OCI-LY7 (cell line): Measurements from ENCODE around the gene PSME3. TPM values are rescaled to one million over a fixed set of nuclear protein-coding genes. Genes with fewer than 3 reads are reported as not detected.

Experiments
- BruUV-seq: library from RNA; stranded (reverse); fragments of 400-500 nt; replicated peaks from 2 replicates; lab custom pipeline; 2021; lab: Mats Ljungman, UMichigan
- CTCF ChIA-PET: fragments of 300-600 bp; sonication (Branson Sonifier 250); formaldehyde crosslinking; loops from one replicate; lab custom pipeline; 2022; ENCODE audit warnings: antibody characterized with exemption; ENCODE audit not compliant: unreplicated experiment; lab: Charles Lee
- POLR2A ChIA-PET: fragments of 300-600 bp; sonication (Branson Sonifier 250); formaldehyde crosslinking; loops from one replicate; lab custom pipeline; 2022; ENCODE audit warnings: antibody characterized with exemption; lab: Charles Lee
- DNase-seq: peaks from one replicate; pipeline ENCODE4 v3.0.0-alpha.2; 2015; ENCODE audit warnings: low spot score
- H2AFZ ChIP-seq: fragments of 200-600 bp; sonication (generic), shearing (Covaris generic); 2 replicates; pipeline ENCODE4 v1.6.1; 2014; ENCODE audit warnings: mild to moderate bottlenecking, antibody characterized with exemption, low read length, moderate library complexity
- H3K27ac ChIP-seq: fragments of 200-600 bp; sonication (generic); 2 replicates; pipeline ENCODE4 v1.5.1; 2014; ENCODE audit warnings: mixed run types, low read depth, mild to moderate bottlenecking, moderate library complexity, low read length, inconsistent platforms; ENCODE audit not compliant: poor library complexity, severe bottlenecking
- H3K36me3 ChIP-seq: fragments of 200-600 bp; sonication (generic); 2 replicates; pipeline ENCODE4 v1.6.1; 2014; ENCODE audit warnings: mild to moderate bottlenecking, antibody characterized with exemption, low read length, moderate library complexity, mixed read lengths; ENCODE audit not compliant: insufficient read depth
- H3K4me1 ChIP-seq: fragments of 200-600 bp; sonication (generic); 2 replicates; pipeline ENCODE4 v1.5.1; 2014; ENCODE audit warnings: mild to moderate bottlenecking, low read length; ENCODE audit not compliant: insufficient read depth, poor library complexity, severe bottlenecking
- H3K4me2 ChIP-seq: fragments of 200-600 bp; sonication (generic); 2 replicates; pipeline ENCODE4 v1.6.1; 2014; ENCODE audit warnings: mild to moderate bottlenecking, low read length
- H3K4me3 ChIP-seq: fragments of 200-600 bp; sonication (generic); 2 replicates; pipeline ENCODE4 v1.5.1; 2014; ENCODE audit warnings: mild to moderate bottlenecking, low read depth, low read length; ENCODE audit not compliant: poor library complexity, severe bottlenecking
- H3K79me2 ChIP-seq: fragments of 200-600 bp; sonication (generic); 2 replicates; pipeline ENCODE4 v1.6.1; 2016; ENCODE audit warnings: low read depth, mild to moderate bottlenecking, low read length, moderate library complexity, mixed read lengths; ENCODE audit not compliant: insufficient read depth
- H3K9me2 ChIP-seq: fragments of 200-600 bp; sonication (generic); 2 replicates; pipeline ENCODE4 v1.6.1; 2016; ENCODE audit warnings: mild to moderate bottlenecking, low read length, mixed read lengths; ENCODE audit not compliant: insufficient read depth
- H3K9me3 ChIP-seq: fragments of 200-600 bp; sonication (generic); 2 replicates; pipeline ENCODE4 v1.6.1; 2014; ENCODE audit warnings: mild to moderate bottlenecking, mixed run types, low read length, mixed read lengths
- H4K20me1 ChIP-seq: fragments of 200-600 bp; sonication (generic); 2 replicates; pipeline ENCODE4 v1.6.1; 2014; ENCODE audit warnings: mild to moderate bottlenecking, antibody characterized with exemption, low read length, moderate library complexity, mixed read lengths; ENCODE audit not compliant: insufficient read depth
- CTCF ChIP-seq: fragments of 200-600 bp; sonication (generic); conservative IDR thresholded peaks from 2 replicates; pipeline ENCODE4 v1.5.1; 2014; ENCODE audit warnings: mild to moderate bottlenecking, antibody characterized with exemption, low read length, moderate library complexity, mixed read lengths
- EZH2phosphoT487 ChIP-seq: fragments of 200-600 bp; sonication (generic); IDR thresholded peaks from 2 replicates; pipeline ENCODE4 v1.6.1; 2018; ENCODE audit warnings: low read depth, borderline replicate concordance, mild to moderate bottlenecking, mixed run types, antibody characterized with exemption, low read length, moderate library complexity, mixed read lengths
- intact Hi-C: fragments of 100-400 bp; cut with micrococcal nuclease; formaldehyde crosslinking; loops from one replicate; pipeline ENCODE4 v1.10.0; 2022; ENCODE audit not compliant: unreplicated experiment
- total RNA-seq, 2 experiments: library from RNA; depleted of rRNA in 1 of 2; stranded (reverse); fragments of >200 nt in 1 of 2; shearing (Covaris generic) in 1 of 2; gene quantifications; 2 replicates each; pipeline ENCODE4 v1.2.3, GENCODE V29; 2014 to 2022

Gene PSME3
- total RNA-seq, 2 experiments from 2014 or later: 81.9 to 167 TPM

GRCh38 chr17:42804918-42805367, 28.3 kb upstream of the PSME3 start:
- no peak overlapping the region for H3K4me2 ChIP-seq
- no peak for DNase-seq
- intact Hi-C loops: no loop called here
- H3K4me1 ChIP-seq: no peaks in the 10 kb centered on the region
- H3K36me3 ChIP-seq: peaks cover 15% of the 10 kb centered on the region; the same call in 1 of the 2 replicates
- no peak overlapping the region for H2AFZ ChIP-seq
- no peak overlapping the region for H3K4me3 ChIP-seq
- TF ChIP-seq EZH2phosphoT487 (no peak), CTCF (no peak)
- no peaks in the 10 kb centered on the region for H3K9me3 ChIP-seq
- H3K27ac ChIP-seq: no peak overlapping the region
- H3K79me2 ChIP-seq: no peaks in the 10 kb centered on the region
- ChIA-PET POLR2A (interaction anchor here (1.0 kb wide), 1 partner anchor 11 kb away, joined by 4 read pairs; no protein-coding TSS in a partner anchor), CTCF (no interaction called here)
- H4K20me1 ChIP-seq: no peaks in the 10 kb centered on the region
- H3K9me2 ChIP-seq: no peaks in the 10 kb centered on the region
- no TSS peak for BruUV-seq

GRCh38 chr17:42806249-42806648, 26.9 kb upstream of the PSME3 start:
- H3K4me1 ChIP-seq: no peaks in the 10 kb centered on the region
- H3K9me3 ChIP-seq: no peaks in the 10 kb centered on the region
- H3K9me2 ChIP-seq: no peaks in the 10 kb centered on the region
- TF ChIP-seq CTCF (no peak), EZH2phosphoT487 (no peak)
- CTCF ChIA-PET: interaction anchor here (0.6 kb wide), 1 partner anchor 32 kb away, joined by 3 read pairs; no protein-coding TSS in a partner anchor
- no peaks in the 10 kb centered on the region for H4K20me1 ChIP-seq
- POLR2A ChIA-PET: interaction anchor here (0.6 kb wide), 1 partner anchor 130 kb away, joined by 3 read pairs; no protein-coding TSS in a partner anchor
- no peak for DNase-seq
- no peak overlapping the region for H3K4me2 ChIP-seq
- intact Hi-C loops: no loop called here
- H2AFZ ChIP-seq: no peak overlapping the region
- no peak overlapping the region for H3K27ac ChIP-seq
- H3K4me3 ChIP-seq: no peak overlapping the region
- BruUV-seq: no TSS peak
- peaks cover 28% of the 10 kb centered on the region for H3K36me3 ChIP-seq
- no peaks in the 10 kb centered on the region for H3K79me2 ChIP-seq

- Histone ChIP-seq H3K9me3 (no peaks in the 10 kb centered on the region), H3K4me2 (no peak overlapping the region), H2AFZ (no peak overlapping the region), H3K27ac (no peak overlapping the region), H3K36me3 (peaks cover 46% of the 10 kb centered on the region), H3K4me3 (no peak overlapping the region), H3K4me1 (no peaks in the 10 kb centered on the region), H4K20me1 (no peaks in the 10 kb centered on the region), H3K79me2 (no peaks in the 10 kb centered on the region), H3K9me2 (no peaks in the 10 kb centered on the region)
- POLR2A ChIA-PET: no interaction called here
- CTCF ChIA-PET: no interaction called here
- no TSS peak for BruUV-seq
- TF ChIP-seq EZH2phosphoT487 (no peak), CTCF (no peak)
- intact Hi-C loops: no loop called here
- DNase-seq: no peak
These were observed 23.9 kb upstream of the PSME3 start for GRCh38 chr17:42809250-42809649.
